GM21423 (cell line): ENCODE data around the gene RBBP5.

Source experiments
- ATAC-seq: cut with Tn5 transposase; IDR thresholded peaks from one replicate; pipeline ENCODE4 v1.9.1; 2021; ENCODE audit warnings: mild to moderate bottlenecking, moderate library complexity; ENCODE audit not compliant: unreplicated experiment

Gene RBBP5

DNA sequence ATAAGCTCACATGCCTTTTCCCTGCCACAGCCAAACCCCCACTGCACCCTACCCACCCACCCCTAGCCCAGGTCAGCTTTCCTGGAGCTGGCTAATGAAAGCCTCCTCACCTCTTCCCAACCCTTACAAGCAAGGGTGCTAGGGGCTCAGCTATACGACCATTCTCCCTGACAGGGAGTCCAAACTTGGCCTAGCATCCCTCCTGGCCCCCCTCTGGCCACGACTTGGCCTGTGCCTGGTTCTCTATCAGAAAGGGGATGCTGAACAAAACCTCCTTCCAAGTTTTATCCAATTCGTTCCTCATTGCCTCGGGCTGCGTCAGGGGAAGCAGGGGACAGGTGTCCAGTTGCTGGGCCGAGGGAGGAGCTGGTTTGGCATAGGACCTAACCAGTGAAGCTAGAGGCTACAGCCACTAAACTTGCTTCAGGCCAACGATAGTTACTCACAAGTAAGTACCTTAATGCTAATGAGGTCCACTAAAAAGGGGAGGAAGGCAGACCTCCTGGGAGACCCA lies 46.1 kb downstream of the RBBP5 start:
- no peak for ATAC-seq

DNA sequence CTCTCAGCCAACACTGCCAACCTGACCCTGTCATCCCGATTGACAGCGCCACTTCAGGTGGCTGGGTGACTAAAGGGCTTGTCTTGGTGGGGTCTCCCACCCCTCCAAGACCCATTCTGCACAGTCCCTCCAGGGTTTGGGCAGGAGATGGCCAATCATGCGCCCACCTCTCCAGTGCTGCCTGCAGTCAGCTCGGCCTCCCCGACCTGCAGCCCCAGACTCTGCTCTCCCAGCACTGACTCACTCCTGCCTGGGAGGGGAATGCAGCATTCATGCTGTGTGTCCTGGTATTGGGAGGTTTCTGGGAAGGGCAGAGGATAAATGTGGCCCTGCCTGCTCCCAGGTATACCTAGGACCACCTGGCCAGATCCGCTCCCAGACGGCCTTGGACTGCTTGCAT lies 47.3 kb downstream of the RBBP5 start:
- ATAC-seq, result no peak

DNA sequence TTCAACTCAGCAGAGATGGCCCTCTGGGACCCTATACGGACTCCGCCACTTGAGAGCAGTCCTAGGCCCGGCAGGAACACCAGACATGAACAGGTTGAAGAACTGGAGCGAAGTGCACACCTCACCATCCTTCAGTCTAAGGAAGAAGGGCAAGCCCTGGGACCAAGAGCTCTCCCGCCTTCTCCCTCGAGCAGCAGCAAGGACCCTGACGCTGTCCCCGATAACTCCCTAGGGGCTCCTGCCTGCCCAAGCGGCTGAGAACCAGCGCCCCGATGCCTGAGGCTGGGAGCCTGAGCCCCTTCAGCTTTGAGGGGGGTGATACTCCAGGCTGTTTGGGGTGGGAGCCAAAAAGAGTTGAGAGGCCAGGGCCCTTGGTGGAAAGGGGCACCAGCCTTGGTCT lies 47.7 kb downstream of the RBBP5 start:
- ATAC-seq, result no peak

DNA sequence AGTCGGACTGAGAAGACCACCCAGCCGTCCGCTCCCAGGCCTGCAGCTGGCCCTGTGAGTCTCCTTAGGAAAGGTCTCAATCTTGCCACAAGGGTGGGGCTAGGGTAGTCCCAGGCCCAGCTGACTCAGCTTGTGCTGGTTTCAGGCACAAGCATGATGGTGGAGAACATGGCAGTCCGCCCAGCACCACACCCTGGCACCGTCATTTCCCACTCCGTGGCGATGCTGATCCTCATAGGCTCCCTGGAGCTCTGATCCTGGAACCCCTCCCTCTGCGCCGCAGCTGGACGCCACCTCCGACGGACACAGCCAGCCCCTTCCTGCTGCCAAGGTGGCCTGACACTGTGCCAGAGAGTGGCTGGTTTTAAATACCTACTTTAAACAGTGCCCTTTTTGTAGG lies 48.3 kb downstream of the RBBP5 start:
- no peak for ATAC-seq

DNA sequence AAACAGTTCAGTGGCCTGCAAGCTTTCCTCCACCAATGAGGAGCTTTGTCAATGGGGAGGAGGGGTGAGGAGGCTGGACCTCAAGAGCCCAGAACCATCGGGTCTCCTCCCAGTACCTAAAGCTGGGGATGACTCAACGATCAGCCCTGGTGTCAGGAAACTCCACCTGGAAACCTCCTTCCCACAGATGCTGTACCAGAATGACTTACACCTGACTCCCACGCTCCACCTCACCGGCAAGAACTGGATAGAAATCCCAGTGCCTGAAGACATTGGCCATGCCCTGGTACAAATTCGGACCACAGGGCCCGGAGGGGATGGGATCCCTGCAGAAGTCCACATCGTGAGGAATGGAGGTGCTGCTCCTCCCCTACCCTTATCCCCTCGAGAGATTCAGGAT lies 48.9 kb downstream of the RBBP5 start:
- ATAC-seq, result no peak

DNA sequence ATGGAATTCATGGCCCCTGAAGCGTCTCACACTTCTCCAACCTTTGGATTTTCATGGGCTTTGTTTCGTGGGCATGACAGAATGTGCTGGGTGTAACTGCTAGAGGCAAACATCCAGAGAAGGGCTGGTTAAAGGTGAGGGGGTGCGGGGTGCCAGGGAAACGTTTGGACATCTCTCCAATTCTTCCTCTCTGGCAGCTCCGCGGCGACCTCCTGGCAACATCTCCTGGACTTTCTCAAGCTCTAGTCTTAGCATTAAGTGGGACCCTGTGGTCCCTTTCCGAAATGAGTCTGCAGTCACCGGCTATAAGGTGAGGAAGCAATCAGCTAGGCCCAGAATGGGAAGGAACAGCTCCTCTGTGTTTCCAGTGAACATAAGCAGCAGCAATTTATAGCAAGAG lies 49.5 kb downstream of the RBBP5 start:
- no peak for ATAC-seq

DNA sequence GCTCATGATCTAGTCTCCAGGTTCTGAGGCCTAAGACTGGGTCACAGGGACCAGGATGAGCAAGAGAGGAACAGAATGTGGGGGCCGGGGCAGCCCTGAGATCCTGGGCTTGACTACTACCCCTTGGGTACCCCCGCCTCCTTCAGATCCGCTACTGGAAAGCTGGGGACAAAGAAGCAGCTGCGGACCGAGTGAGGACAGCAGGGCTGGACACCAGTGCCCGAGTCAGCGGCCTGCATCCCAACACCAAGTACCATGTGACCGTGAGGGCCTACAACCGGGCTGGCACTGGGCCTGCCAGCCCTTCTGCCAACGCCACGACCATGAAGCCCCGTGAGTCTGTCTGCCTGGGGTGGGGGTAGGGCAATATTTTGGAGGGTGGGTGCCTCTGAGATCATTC lies 50.0 kb downstream of the RBBP5 start:
- no peak for ATAC-seq

DNA sequence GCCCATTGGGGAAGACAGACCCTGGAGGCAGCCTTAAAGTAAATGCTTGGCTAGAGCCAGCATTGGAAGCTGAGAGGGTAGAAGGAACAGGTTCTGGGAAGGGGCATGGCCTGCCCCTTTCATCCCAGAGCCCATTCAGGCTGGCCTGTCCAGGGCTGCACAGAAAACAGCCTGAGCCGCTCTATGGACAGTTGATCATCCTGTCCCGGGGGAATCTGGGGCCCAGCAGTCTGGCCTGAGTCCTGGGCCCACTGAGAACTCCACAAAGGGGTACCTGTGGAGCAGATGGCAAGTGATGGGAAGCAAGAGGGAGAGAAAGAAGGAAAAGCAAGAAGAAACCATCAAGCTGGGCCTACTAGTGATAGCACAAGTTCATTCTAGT lies 50.8 kb downstream of the RBBP5 start:
- no peak for ATAC-seq

DNA sequence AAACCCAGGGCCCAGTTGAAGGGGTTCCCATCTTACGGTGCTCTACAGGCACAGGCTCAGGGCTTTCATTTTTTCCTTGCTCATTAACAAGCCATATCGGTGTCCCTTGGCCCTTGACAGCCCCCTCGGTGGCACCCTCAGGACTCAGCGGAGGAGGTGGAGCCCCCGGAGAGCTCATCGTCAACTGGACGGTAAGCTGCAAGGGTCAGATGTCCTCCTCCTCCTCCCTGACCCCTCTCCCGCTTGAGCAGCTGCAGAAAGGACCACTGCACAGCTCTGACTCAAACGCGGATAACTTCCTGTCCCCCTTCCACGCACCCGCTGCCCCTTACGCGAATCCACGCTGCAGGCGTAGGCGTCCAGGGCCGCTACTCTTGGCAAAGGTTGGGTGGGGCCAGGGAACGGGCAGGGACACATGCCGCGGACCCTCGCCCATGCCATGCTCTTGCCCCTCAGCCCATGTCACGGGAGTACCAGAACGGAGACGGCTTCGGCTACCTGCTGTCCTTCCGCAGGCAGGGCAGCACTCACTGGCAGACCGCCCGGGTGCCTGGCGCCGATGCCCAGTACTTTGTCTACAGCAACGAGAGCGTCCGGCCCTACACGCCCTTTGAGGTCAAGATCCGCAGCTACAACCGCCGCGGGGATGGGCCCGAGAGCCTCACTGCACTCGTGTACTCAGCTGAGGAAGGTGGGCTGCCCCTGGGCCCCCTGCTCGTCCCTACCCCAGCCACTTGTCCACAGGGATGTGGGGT lies 52.2 kb downstream of the RBBP5 start:
- no peak for ATAC-seq

DNA sequence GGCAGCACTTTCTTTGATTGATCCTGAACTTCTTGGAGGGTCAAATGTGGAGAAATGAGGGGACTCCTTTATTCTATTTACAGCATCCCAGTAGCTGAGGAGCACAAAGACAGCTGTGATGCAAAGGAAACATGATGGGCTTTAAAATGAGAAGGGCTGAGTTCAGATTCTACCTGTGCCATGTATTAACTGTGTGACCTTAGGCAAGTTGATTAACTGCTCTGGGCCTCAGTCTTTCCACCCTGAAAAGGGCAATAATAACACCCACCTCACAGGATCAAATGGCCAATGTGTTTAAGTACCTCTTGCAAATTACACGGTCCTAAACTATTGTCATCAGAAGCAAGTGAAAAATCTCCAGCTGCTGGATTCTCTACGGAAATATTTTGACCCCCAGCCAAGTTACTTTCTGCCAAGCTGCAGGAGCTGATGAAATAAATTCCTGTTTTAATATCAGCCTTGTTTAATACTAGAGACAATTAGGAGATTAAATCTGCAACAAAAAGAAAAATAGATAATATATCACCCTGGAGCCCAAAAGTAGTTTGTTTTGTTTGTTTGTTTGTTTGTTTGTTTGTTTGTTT lies 53.2 kb downstream of the RBBP5 start:
- ATAC-seq, result no peak

DNA sequence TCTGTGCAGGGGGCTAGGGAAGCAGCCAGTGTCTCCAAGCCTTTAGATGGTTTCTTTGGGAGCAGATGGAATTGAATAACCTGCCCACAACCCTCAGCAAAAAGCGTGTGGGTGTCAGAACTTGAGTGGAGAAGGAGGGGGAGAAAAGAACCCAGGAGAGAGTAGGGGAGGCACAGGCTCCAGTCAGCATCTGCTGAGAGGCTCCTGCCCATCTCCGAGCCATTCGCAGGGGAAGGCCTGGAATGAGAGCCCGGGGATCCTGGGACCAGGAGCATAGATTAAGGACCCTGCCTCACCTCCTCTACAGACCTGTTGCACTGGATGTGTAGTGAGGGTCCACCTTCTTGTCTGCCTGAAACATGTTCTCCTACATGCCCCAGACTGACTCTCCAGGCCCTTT lies 53.8 kb downstream of the RBBP5 start:
- no peak for ATAC-seq

DNA sequence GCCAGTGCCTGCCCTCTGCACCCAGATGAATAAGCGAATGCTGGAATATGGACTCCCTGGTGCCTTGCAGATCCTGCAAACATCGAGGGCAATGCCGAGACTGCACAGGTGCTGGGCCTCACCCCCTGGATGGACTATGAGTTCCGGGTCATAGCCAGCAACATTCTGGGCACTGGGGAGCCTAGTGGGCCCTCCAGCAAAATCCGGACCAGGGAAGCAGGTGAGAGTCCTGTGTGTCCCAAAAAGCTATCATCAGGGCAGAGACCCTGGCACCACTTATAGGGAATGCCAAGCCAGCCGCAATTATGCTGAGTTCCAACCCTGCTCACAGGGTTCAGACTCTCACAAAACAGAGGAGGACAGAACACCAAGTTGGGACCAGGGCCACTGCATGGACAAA lies 54.7 kb downstream of the RBBP5 start:
- no peak for ATAC-seq

DNA sequence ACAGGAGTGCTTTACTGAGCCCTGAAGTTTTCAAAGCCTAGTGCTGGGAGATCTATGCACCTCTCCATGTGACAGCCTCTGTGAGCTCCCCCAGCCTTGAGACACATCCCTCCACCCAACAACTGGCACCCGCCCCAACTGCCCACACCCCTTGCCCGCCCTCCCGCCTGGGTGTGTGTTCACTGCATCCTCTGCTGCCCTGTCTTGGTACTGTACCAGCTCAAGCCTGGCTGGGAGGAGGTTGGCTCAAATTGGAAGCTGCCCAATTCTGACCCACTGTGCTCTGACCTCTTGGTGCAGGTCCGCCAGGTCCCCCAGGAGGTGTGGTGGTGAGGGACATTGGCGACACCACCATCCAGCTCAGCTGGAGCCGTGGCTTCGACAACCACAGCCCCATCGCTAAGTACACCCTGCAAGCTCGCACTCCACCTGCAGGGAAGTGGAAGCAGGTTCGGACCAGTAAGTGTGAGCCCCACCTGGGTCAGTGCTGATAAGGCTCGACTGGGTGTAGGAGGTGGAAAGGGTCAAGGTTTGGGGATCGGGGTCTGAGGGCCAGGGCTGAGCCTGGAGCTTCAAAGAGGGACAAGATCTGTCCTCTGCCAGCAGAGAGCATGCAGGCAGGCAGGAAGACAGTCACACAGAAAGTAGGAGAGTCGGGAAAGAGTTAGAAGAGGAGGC lies 55.5 kb downstream of the RBBP5 start:
- no peak for ATAC-seq

DNA sequence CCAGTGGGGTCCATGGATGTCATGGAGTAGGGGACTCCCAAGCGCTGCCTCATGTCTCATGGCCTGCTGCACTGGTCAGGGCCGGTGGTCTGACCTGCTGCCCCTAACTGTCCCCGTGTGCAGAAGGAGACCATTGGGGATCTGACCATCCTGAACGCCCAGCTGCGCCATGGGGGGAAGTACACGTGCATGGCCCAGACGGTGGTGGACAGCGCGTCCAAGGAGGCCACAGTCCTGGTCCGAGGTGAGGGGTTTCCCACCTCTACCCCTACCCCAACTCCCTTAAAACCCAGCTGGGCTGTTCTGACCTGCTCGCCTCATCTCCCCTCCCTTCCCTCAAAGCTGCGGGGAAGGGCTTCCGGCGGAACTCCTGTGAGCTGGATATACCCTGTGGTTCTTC lies 56.1 kb downstream of the RBBP5 start:
- ATAC-seq, result no peak

DNA sequence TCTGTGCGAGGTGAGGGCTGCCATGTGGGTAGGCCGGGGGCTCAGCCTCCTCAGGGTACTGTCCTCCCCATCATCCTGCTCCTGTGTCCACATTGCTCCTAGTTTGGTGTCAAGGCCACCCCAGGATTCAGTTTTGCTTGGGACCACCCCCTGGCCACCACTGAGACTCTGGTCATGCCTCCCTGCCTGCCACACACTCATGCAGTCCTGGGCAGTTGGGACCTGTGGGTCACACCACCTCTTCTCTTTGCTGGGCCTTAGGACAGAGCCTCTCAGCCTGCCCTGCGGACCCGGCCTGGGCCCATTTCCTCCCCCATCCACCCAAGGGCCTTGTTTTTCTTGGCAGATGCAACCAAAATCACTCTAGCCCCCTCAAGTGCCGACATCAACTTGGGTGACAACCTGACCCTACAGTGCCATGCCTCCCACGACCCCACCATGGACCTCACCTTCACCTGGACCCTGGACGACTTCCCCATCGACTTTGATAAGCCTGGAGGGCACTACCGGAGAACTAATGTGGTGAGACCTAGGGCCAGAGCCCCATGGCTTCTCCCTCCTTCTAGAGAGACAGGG lies 56.9 kb downstream of the RBBP5 start:
- no peak for ATAC-seq

DNA sequence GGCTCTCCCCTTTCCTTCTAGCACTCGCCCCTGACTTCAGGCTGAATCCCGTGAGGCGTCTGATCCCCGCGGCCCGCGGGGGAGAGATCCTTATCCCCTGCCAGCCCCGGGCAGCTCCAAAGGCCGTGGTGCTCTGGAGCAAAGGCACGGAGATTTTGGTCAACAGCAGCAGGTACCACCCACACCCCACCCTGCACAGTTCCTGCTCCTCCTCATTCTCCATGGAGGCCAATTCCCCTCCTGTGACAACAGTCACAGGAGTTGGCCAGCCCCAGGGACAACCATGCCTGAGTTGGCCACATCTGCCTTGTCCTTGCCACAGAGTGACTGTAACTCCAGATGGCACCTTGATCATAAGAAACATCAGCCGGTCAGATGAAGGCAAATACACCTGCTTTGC lies 57.5 kb downstream of the RBBP5 start:
- no peak for ATAC-seq

DNA sequence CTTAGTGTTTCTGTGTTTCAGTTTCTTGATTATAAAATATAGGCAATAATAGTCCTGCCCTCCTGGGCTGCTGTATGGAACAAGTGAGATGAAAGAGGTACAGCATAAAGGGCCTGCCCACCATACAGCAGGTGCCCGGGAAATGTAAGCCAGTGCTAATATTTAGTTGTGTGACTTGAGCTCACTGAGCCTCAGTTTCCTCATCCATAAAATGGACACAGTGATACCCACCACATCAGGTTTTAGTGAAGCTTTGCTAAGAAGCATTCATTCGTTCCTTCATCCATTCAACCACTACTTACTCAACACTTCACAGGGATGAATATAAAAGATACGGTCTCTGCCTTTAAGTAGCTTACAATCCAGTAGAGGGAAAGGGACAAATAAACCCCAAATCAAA lies 58.9 kb downstream of the RBBP5 start:
- ATAC-seq, result no peak

DNA sequence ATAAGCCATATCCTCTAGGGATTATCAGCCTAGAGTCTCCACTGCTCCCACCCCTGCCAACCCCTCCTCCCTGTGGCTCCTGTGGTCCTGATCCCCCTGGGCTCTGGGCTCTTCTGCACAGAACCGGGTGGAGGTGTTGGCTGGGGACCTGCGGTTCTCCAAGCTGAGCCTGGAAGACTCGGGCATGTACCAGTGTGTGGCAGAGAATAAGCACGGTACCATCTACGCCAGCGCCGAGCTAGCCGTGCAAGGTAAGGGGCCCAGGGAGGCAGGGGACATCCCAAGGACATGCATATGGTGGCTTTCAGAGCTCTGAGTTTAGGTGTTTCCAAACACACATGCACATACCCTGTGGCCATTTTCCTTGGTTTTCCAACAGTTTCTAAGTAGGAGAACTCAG lies 59.5 kb downstream of the RBBP5 start:
- ATAC-seq, result no peak

DNA sequence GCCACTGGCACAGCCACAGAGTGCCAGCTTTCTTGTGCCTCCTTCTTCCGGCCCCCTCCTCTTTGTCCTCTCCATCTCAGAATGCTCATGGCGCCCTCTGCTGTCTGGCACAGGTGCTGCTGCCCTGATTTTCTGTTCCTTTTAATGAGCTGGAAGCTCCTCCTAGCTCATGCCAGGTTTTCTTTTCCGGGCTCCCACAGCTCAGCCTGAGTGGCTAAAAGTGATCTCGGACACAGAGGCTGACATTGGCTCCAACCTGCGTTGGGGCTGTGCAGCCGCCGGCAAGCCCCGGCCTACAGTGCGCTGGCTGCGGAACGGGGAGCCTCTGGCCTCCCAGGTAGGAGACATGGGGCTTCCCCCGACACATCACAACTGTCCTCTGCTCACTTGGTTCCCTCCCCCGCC lies 60.1 kb downstream of the RBBP5 start:
- no peak for ATAC-seq

DNA sequence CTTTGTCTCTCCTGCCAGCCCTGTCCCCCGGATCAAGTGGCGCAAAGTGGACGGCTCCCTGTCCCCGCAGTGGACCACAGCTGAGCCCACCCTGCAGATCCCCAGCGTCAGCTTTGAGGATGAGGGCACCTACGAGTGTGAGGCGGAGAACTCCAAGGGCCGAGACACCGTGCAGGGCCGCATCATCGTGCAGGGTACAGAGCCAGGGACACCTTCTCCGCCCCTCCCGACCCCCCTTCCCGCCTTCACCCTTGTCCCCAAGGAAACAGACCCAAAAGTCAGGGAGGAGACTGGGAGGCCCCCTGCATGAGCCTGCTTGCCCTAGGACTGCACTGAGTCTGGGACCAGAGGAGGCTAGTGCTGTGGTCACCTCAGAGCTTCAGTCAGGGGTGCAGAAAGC lies 60.6 kb downstream of the RBBP5 start:
- no peak for ATAC-seq

DNA sequence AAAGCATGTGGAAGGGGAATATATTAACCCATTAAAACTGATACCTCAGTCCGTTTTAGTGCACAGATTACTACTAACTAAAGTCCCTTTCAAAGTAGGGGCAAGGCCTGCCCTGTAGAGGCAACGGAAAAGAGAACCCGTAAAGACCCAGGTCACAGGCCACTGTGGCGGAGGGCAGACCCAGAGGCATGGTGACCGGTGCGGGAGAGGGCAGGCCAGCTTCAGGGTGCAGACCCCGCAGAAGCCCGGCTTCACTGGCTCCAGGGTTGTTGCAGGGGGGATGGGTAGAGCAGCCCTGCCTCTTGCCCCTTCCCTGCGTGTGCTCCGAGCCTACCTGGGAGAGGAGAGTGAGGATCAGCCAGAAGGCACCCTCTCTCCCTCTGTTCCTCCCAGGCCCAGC lies 61.0 kb downstream of the RBBP5 start:
- ATAC-seq, result no peak

DNA sequence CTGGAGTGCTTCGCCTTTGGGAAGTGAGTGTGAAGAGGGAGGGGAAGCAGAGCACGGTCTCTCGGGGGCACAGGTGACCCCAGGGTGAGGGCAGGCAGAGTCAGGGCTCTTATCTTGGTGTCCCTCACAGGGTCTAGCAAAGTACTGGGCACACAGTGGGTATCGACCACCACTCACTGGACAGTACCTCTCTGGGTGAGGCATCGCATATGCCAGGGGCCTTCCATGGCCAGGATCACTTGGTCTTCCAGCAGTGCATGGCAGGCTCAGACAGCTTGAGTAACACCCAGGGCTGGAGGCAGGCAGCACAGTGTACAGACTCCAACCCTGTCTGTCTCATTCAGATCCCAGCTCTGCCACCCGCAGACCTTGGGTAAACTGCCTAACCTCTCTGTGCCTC lies 62.1 kb downstream of the RBBP5 start:
- no peak for ATAC-seq
